Hepatocyte (in vitro differentiated cells): Measurements from ENCODE around the gene TBL2.

Experiments
- CTCF ChIP-seq: fragments of 200-600 bp; sonication (generic); IDR thresholded peaks from 2 replicates; pipeline ENCODE4 v1.5.1; 2016; ENCODE audit warnings: antibody characterized with exemption, mild to moderate bottlenecking; ENCODE audit not compliant: poor library complexity
- EZH2 ChIP-seq: fragments of 200-600 bp; sonication (generic); IDR thresholded peaks from 2 replicates; pipeline ENCODE4 v1.6.1; 2016; ENCODE audit warnings: antibody characterized with exemption, mild to moderate bottlenecking, borderline replicate concordance
- EZH2phosphoT487 ChIP-seq: fragments of 200-600 bp; sonication (generic); IDR thresholded peaks from one replicate; pipeline ENCODE4 v1.6.1; 2018; ENCODE audit warnings: antibody characterized with exemption, mild to moderate bottlenecking, low read depth, moderate library complexity; ENCODE audit not compliant: unreplicated experiment, severe bottlenecking

DNA sequence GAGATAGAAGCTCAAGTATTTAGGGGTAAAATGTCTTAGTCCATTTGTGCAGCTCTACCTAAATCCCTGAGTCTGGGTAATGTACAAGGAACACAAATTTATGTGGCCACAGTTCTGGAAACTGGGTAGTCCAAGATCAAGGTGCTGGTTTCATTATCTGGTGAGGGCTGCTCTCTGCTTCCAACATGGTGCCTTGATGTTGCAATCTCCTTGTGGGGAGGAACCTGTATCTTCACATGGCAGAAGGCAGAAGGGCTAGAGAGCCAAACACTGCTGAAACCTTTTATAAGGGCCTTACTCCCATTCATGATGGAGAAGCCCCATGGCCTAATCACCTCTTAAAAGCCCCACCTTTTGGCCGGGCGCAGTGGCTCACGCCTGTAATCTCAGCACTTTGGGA, 47.6 kb downstream of the TBL2 start:
- TF ChIP-seq CTCF (no peak), EZH2 (no peak), EZH2phosphoT487 (no peak)
